ENCODE results near the gene HELZ.

The HELZ gene

DNA sequence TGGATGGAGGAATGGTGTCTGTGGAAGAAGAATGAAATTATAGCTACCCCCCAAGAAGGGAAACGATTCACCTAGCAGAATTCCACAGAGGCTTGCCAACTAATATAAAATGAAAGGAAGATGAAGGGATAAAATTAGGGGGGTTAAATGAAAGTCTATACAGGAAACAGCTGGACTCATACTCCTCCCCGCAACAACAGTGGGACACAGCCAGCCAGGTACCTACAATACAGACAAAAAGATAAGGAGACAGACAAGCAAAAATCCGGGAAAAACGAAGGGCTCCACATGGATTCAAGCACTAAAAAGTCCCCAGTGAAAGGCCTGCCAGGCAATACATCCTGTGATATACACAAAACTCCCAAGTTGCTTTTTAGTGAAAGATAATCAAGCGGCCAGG lies 152.7 kb downstream of the HELZ start:
- no peak overlapping the region for H3K4me3 ChIP-seq (ENCODE audit: low read depth, low read length)
- no peak for DNase-seq (ENCODE audit: low read depth)
- TF ChIP-seq, protein P1, sequence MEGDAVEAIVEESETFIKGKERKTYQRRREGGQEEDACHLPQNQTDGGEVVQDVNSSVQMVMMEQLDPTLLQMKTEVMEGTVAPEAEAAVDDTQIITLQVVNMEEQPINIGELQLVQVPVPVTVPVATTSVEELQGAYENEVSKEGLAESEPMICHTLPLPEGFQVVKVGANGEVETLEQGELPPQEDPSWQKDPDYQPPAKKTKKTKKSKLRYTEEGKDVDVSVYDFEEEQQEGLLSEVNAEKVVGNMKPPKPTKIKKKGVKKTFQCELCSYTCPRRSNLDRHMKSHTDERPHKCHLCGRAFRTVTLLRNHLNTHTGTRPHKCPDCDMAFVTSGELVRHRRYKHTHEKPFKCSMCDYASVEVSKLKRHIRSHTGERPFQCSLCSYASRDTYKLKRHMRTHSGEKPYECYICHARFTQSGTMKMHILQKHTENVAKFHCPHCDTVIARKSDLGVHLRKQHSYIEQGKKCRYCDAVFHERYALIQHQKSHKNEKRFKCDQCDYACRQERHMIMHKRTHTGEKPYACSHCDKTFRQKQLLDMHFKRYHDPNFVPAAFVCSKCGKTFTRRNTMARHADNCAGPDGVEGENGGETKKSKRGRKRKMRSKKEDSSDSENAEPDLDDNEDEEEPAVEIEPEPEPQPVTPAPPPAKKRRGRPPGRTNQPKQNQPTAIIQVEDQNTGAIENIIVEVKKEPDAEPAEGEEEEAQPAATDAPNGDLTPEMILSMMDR (IDR thresholded peaks at IDR 0.05; ENCODE audit: low read depth, low read length, missing control alignments), result no peak
- in situ Hi-C loops (cut with HindIII; ENCODE audit: low sequenced_read_pairs), result no loop called here

GRCh38 chr17:67090341-67090740 lies 154.7 kb downstream of the HELZ start:
- no peak overlapping the region for H3K4me3 ChIP-seq (ENCODE audit: low read depth, low read length)
- in situ Hi-C loops (cut with HindIII; ENCODE audit: low sequenced_read_pairs), result no loop called here
- TF ChIP-seq, protein P1 (IDR thresholded peaks at IDR 0.05; ENCODE audit: low read depth, low read length, missing control alignments), result no peak
- no peak for DNase-seq (ENCODE audit: low read depth)

DNA sequence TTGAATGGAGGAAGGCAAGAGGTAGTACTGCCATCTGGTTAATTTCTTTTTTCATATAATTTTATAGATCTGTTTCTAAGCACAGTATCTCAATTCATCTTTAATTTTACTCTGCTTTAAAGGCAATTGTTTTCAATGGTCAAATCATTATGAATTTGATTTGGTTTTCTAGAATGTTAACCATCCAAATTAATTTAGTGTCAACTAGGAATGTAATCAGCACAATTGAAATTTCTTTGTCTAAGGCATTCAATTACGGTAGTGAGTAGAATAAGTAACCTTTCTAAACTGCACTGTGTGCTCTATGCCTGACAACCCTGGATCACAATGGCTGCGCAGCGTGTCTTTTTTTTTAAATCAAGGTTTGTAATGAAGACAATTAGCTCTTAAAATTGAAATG lies 156.4 kb downstream of the HELZ start:
- no peak for DNase-seq (ENCODE audit: low read depth)
- TF ChIP-seq, protein P1 (IDR thresholded peaks at IDR 0.05; ENCODE audit: low read depth, low read length, missing control alignments), result no peak
- in situ Hi-C loops (cut with HindIII; ENCODE audit: low sequenced_read_pairs), result no loop called here
- H3K4me3 ChIP-seq (ENCODE audit: low read depth, low read length), result no peak overlapping the region

DNA sequence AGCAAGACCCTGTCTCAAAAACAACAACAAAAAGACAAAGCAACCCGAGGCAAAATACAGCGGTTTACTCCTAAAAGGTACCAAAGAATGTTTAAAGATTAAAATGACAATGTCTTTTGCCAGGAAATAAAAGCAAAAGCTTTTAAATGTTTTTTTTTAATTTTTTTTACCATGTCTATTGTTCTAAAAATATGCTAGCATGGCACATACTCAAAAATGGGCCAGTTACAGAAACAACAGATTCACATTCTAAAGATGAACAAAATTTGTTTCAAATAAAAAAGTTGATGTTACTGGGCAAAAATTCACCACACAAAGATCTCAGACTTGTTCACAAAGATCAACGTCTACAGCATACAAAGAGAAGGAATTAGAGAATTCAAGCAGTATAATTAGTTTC lies 159.6 kb downstream of the HELZ start:
- no peak for DNase-seq (ENCODE audit: low read depth)
- TF ChIP-seq, protein P1 (IDR thresholded peaks at IDR 0.05; ENCODE audit: low read depth, low read length, missing control alignments), result no peak
- in situ Hi-C loops (cut with HindIII; ENCODE audit: low sequenced_read_pairs), result no loop called here
- no peak overlapping the region for H3K4me3 ChIP-seq (ENCODE audit: low read depth, low read length)

DNA sequence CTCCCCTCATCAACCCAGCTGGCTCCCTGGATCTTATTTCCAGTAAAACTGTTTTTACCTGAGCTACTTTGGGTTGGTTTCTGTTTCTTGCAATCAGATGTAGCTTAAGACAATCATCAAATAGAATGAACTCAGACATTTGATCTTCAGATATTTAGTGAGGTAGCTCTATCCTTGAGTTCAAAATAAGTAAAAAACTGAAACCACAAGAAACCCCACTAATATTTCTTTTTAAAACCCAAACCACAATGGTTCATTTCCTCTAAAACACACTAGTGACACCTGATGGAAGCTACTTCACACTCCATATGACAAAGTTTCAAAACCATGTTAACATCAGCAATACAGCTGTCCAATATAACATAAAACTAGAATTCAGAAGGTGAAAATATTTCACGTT lies 162.9 kb downstream of the HELZ start:
- H3K4me3 ChIP-seq (ENCODE audit: low read depth, low read length), result no peak overlapping the region
- in situ Hi-C loops (cut with HindIII; ENCODE audit: low sequenced_read_pairs), result no loop called here
- DNase-seq (ENCODE audit: low read depth), result no peak
- TF ChIP-seq, protein P1 (IDR thresholded peaks at IDR 0.05; ENCODE audit: low read depth, low read length, missing control alignments), result no peak

- in situ Hi-C loops (cut with HindIII; ENCODE audit: low sequenced_read_pairs), result no loop called here
- TF ChIP-seq, protein P1 (IDR thresholded peaks at IDR 0.05; ENCODE audit: low read depth, low read length, missing control alignments), result no peak
- no peak for DNase-seq (ENCODE audit: low read depth)
- no peak overlapping the region for H3K4me3 ChIP-seq (ENCODE audit: low read depth, low read length)
These were observed 164.2 kb downstream of the HELZ start for GRCh38 chr17:67080804-67081203.

- in situ Hi-C loops (cut with HindIII; ENCODE audit: low sequenced_read_pairs), result no loop called here
- no peak for DNase-seq (ENCODE audit: low read depth)
- H3K4me3 ChIP-seq (ENCODE audit: low read depth, low read length), result no peak overlapping the region
- TF ChIP-seq, protein P1 (IDR thresholded peaks at IDR 0.05; ENCODE audit: low read depth, low read length, missing control alignments), result no peak
These were observed 165.5 kb downstream of the HELZ start for GRCh38 chr17:67079491-67079890.

Data from astrocyte of the cerebellum (primary cell).